T-helper 2 cell treated with Interferon-gamma antibody and Interleukin-4, amounts not matched to agents 5 μg/mL and 100 μg/mL, for 36 hours (primary cell): ENCODE results near the gene CDKN2AIPNL.
A peak's percentile ranks its signal among the peaks of the same experiment; 100 is the strongest.

Experiments used
- DNase-seq: peaks from one replicate; pipeline ENCODE4 v3.0.0; 2021; ENCODE audit warnings: low spot score
- H3K27ac Mint-ChIP-seq: one replicate; pipeline ENCODE4 v1.8.0; 2021; ENCODE audit warnings: mild to moderate bottlenecking, mixed read lengths
- H3K27me3 Mint-ChIP-seq: one replicate; pipeline ENCODE4 v1.8.0; 2021; ENCODE audit warnings: low read depth, mixed read lengths
- H3K36me3 Mint-ChIP-seq: one replicate; pipeline ENCODE4 v1.8.0; 2021; ENCODE audit warnings: low read depth, mixed read lengths
- H3K4me1 Mint-ChIP-seq: one replicate; pipeline ENCODE4 v1.8.0; 2021; ENCODE audit warnings: low read depth, mixed read lengths
- H3K4me3 Mint-ChIP-seq: one replicate; pipeline ENCODE4 v1.8.0; 2022; ENCODE audit warnings: mild to moderate bottlenecking, moderate library complexity, mixed read lengths
- H3K9me3 Mint-ChIP-seq: one replicate; pipeline ENCODE4 v1.8.0; 2021; ENCODE audit warnings: mixed read lengths

CDKN2AIPNL gene, protein sequence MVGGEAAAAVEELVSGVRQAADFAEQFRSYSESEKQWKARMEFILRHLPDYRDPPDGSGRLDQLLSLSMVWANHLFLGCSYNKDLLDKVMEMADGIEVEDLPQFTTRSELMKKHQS

DNA sequence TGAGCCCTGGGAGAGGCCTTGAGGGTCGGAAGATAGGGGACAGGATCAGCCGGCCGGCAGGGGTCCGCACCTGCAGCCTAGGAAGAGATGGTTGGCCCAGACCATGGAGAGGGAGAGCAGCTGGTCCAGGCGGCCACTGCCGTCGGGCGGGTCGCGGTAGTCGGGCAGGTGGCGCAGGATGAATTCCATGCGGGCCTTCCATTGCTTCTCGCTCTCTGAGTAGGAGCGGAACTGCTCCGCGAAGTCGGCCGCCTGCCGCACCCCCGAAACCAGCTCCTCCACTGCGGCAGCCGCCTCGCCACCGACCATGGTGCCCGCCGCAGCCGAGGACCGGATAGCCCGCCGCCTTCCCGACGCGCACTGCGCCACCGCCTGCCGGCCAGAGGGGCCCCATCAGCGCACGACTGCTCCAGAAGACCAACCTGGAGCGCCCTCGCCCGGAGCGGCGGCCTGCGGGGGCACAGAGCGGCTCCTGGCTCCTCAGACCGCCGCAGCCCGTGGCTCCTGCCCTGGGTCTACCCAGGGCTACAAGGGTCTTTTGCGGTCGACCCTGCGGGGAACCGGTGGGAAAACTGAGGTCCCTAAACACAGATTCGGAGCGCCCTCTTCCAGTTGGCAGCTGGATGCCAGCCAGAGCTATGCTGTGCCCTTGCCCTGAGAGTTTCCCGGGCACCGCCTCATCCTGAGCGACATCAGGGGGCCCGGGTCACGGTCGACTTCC, at the start of gene CDKN2AIPNL:
TSS of gene CDKN2AIPNL (minus strand) at position 336 of the 721 bp plus-strand sequence. CDS start at position 309, 27 bp downstream.
- Mint-ChIP-seq H3K4me3 (peak within 1 kb of the TSS; percentile 93), H3K27ac (peak within 1 kb of the TSS; percentile 89), H3K4me1 (peaks cover 22% of the 10 kb centered on the region), H3K27me3 (no peaks in the 10 kb centered on the region), H3K9me3 (no peaks in the 10 kb centered on the region), H3K36me3 (peaks cover 6% of the 10 kb centered on the region)
- peak; percentile 90 for DNase-seq

DNA sequence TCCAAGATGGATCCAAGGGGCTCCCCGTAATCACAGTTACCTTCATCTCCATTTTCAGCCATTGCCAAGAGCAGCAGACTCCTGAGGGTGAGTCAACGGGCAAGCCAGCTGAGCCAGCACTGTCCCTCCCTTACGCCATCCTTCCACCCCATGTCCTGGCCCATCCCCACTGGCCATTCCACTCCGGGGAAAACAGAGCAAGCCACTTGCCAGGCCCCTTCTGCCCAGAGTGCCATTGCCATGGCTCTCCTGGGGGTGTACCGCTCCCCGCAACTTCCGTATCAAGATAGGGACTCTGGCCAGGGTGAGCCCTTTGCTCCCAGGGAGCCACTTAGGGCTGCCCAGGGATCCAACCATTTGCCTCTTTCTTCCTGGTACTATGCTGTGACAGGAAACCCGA, 48.9 kb upstream of the CDKN2AIPNL start:
- H3K36me3 Mint-ChIP-seq = no peaks in the 10 kb centered on the region
- no peak for DNase-seq
- H3K27ac Mint-ChIP-seq = no peak overlapping the region
- H3K4me1 Mint-ChIP-seq = no peaks in the 10 kb centered on the region
- H3K27me3 Mint-ChIP-seq = peaks cover 7% of the 10 kb centered on the region
- H3K4me3 Mint-ChIP-seq = no peak overlapping the region
- no peaks in the 10 kb centered on the region for H3K9me3 Mint-ChIP-seq

DNA sequence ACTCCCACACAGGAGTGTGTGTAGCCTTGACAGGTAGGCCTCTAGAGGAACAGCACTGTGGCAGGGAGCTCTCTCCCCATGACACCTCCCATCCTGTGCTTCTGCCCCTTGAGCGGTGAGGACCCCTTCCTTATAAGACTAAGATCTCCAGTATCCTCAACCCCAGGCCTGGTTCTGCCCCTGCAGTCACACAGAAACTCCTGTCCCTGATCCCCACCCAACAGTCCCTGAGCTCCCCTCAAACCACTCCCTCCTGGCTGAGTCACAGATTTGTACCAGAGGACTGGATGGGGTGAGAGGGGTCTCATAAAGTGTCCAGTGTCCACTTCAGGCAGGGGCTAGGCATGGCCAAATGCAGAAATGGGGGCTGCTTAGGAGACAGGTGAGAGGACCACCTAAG, 47.8 kb upstream of the CDKN2AIPNL start:
- no peaks in the 10 kb centered on the region for H3K9me3 Mint-ChIP-seq
- H3K27me3 Mint-ChIP-seq = peaks cover 7% of the 10 kb centered on the region
- H3K36me3 Mint-ChIP-seq = no peaks in the 10 kb centered on the region
- H3K4me3 Mint-ChIP-seq = no peak overlapping the region
- no peak overlapping the region for H3K27ac Mint-ChIP-seq
- no peak for DNase-seq
- no peaks in the 10 kb centered on the region for H3K4me1 Mint-ChIP-seq

DNA sequence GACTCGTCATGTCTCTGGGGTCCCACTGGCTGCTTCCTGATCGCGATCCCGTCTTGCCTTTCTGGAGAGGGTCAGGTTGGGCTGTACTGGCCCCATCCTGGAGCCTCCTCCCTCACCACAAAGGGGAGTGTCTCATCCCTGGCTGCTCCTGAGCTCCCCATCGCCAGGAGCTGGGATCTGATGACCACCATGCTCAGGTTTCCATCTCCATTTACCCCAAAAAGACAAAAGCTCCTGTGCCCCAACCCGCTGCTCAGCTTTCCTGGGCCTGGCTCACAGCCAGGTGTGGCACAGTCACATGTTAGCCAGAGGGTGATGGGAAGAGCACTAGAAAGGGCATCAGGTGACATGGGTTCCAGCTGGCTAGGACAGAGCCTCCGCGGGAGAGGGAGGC, 47.3 kb upstream of the CDKN2AIPNL start:
- H3K27ac Mint-ChIP-seq = no peak overlapping the region
- H3K4me1 Mint-ChIP-seq = no peaks in the 10 kb centered on the region
- DNase-seq = no peak
- H3K27me3 Mint-ChIP-seq = peaks cover 7% of the 10 kb centered on the region
- H3K4me3 Mint-ChIP-seq = no peak overlapping the region
- H3K36me3 Mint-ChIP-seq = no peaks in the 10 kb centered on the region
- H3K9me3 Mint-ChIP-seq = no peaks in the 10 kb centered on the region

DNA sequence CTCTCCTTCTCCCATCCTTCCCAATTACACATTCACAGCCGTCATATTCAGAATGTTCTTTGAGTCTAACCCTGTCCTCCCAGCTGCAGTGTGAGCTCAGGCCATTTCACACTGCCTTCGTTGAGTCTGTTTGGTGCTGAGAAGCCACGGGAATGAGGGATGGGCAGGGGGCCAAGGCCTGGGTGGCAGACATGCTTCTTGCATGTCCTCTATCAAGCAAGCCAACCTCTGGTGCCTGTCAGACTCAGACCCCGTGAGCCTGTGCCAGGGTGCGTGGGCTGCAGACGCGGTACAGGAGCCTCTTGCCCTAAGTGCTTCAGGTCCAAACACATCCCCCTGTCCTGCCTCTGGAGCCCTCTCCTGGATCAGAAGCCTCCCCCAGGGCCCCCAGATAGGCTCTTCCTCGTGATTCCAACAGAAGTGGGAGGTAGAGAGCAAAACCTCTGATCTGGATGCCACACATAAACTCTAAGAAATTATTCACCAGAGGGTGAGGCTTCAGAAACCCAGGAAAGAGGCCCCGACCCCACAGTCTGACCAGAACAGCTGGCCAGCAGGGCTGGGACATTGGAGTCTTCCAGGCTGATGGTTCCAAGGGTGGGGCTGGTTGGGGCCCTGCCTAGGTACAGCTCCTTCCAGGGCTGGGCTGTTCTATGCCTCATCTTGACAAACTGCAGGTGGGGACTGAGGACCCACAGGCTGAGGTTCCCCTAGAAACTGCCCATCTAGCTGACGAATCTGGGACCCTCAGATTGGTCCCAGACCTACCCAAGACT, 46.7 kb upstream of the CDKN2AIPNL start:
- H3K27me3 Mint-ChIP-seq = peaks cover 8% of the 10 kb centered on the region
- no peaks in the 10 kb centered on the region for H3K4me1 Mint-ChIP-seq
- H3K4me3 Mint-ChIP-seq = no peak overlapping the region
- DNase-seq = no peak
- H3K27ac Mint-ChIP-seq = no peak overlapping the region
- H3K9me3 Mint-ChIP-seq = no peaks in the 10 kb centered on the region
- no peaks in the 10 kb centered on the region for H3K36me3 Mint-ChIP-seq

DNA sequence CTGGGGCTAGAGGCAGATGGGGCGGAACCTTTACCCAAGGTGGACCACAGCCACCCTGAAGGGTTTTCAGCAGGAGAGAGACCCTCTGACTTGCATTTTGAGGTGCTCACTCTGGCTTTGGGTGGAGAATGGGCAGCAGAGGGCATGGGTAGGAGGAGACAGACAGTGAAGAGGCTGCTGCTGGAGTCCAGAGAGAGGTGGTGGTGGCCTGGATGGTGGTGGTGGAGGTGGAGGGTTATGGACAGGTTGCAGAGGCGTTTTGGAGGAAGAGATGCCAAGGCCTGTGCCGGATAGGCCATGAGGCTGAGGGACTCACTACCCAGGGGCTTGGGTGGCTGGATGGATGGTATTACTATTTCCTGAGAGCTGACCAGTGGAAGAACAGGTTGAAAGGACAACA, 46.1 kb upstream of the CDKN2AIPNL start:
- peaks cover 12% of the 10 kb centered on the region for H3K27me3 Mint-ChIP-seq
- H3K4me3 Mint-ChIP-seq = no peak overlapping the region
- no peaks in the 10 kb centered on the region for H3K4me1 Mint-ChIP-seq
- H3K9me3 Mint-ChIP-seq = no peaks in the 10 kb centered on the region
- no peak for DNase-seq
- H3K27ac Mint-ChIP-seq = no peak overlapping the region
- no peaks in the 10 kb centered on the region for H3K36me3 Mint-ChIP-seq

DNA sequence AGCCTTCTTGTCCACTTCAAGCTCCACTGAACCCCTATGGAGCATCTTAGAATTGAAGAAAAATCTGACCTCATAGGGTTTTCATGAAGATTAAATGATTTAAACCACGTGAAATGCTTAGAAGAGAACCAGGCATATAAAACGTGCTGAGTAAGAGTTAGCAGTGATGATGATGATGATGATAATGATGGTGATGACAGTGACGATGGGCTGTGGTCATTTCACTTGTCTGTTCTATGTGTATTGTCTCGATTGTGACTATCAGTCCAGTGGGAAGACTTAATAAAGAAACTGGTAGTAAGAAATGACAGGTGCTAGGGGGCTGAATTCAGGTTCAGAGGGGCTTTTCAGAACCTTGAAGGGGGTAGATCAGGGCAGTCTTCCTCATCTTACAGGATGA, 45.1 kb upstream of the CDKN2AIPNL start:
- Mint-ChIP-seq H3K9me3 (no peaks in the 10 kb centered on the region), H3K4me1 (no peaks in the 10 kb centered on the region), H3K27ac (no peak overlapping the region), H3K4me3 (no peak overlapping the region), H3K27me3 (peaks cover 10% of the 10 kb centered on the region), H3K36me3 (no peaks in the 10 kb centered on the region)
- no peak for DNase-seq

DNA sequence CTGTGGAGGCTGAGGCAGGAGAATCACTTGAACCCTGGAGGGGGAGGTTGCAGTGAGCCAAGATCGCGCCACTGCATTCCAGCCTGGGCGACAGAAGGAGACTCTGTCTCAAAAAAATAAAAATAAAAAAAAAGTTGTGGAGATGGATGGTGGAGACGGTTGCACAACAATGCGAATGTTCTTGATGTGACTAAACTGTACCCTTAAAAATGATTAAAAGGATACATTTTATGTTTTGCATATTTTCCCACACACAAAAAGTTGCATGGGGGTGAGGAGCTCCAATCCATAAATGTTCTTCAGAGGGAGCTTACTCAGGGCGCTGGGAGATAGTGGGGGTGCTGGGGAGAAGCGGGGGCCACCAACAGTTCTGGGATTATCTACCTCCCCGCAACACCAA, 43.8 kb upstream of the CDKN2AIPNL start:
- no peak overlapping the region for H3K27ac Mint-ChIP-seq
- H3K36me3 Mint-ChIP-seq = no peaks in the 10 kb centered on the region
- no peak for DNase-seq
- no peaks in the 10 kb centered on the region for H3K9me3 Mint-ChIP-seq
- no peak overlapping the region for H3K4me3 Mint-ChIP-seq
- H3K27me3 Mint-ChIP-seq = peaks cover 7% of the 10 kb centered on the region
- H3K4me1 Mint-ChIP-seq = no peaks in the 10 kb centered on the region

DNA sequence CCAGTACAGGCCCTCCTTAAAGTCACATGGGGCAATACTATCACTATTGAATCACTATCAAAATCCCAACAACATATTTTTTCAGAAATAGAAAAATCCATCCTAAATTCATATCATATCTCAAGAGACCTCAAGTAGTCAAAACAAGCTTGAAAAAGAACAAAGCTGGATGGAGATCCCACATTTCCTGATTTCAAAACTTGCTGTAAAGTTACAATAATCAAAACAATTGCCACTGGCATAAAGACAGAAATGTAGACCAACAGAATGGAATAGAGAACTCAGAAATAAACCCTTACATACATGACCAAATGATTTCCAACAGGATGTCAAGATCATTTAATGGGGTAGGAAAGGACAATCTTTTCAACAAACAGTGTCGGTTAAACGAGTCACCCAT, 41.3 kb upstream of the CDKN2AIPNL start:
- H3K36me3 Mint-ChIP-seq = no peaks in the 10 kb centered on the region
- peaks cover 7% of the 10 kb centered on the region for H3K27me3 Mint-ChIP-seq
- no peak for DNase-seq
- H3K4me1 Mint-ChIP-seq = no peaks in the 10 kb centered on the region
- no peak overlapping the region for H3K4me3 Mint-ChIP-seq
- no peaks in the 10 kb centered on the region for H3K9me3 Mint-ChIP-seq
- no peak overlapping the region for H3K27ac Mint-ChIP-seq

DNA sequence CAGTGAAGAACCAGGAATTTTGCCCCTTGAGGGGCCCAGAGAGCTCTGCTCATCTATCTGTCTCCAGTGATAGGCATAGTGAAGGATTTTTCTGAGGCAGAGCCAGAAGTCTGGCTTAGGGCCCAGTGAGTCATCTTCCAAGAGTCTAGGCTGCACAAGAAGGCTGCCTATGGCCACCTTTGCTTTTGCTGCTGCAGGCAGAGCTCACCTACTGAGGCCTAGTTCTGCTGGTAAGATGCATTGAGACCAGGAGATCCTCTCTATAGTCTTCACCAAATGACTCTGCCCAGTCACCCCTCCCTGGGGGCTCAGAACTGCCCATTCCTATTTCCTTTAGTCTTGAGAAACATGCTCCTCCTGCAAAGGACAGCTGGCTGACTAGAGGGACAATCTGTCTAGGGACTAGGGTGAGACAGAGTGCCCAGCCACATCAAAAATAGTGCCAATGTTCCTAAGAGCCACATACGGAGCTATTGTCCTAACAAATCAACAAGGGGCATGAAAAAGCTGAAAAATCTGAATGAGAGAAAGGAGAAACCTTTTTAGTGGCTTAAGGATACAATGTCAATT, 40.3 kb upstream of the CDKN2AIPNL start:
- Mint-ChIP-seq H3K4me1 (no peaks in the 10 kb centered on the region), H3K36me3 (no peaks in the 10 kb centered on the region), H3K4me3 (no peak overlapping the region), H3K27ac (no peak overlapping the region), H3K27me3 (peaks cover 7% of the 10 kb centered on the region), H3K9me3 (no peaks in the 10 kb centered on the region)
- DNase-seq = no peak

DNA sequence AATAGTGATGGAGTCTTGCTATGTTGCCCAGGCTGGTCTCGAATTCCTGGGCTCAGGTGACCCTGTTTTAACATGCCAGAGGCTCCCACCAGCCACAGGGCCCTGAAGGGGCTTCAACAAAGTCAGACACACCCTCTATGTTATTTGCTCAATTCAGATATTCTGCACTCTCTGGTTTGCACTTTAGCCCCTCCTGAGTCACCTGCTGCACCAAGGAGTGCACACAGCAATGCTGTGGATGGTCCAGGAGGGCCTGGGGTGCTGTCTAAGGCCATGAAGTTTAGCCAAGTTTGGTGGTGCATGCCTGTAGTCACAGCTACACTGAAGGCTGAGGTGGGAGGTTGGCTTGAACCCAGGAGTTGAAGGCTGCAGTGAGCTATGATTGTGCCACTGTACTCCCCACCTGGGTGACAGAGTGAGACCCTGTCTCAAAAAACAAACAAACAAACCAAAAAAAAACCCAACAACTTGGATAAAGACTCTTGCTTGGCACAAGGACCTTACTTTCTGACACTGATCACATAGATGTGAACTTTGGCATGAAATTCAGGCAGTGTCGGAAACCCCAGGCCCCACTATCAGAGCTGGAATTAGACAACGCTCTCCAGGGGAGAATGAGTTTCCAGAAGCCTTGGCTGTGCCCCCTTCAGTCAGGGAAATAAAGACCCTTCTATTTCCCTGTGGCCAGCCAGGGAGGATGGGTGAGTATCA, 39.7 kb upstream of the CDKN2AIPNL start:
- H3K4me1 Mint-ChIP-seq = no peaks in the 10 kb centered on the region
- no peak overlapping the region for H3K4me3 Mint-ChIP-seq
- no peak overlapping the region for H3K27ac Mint-ChIP-seq

DNA sequence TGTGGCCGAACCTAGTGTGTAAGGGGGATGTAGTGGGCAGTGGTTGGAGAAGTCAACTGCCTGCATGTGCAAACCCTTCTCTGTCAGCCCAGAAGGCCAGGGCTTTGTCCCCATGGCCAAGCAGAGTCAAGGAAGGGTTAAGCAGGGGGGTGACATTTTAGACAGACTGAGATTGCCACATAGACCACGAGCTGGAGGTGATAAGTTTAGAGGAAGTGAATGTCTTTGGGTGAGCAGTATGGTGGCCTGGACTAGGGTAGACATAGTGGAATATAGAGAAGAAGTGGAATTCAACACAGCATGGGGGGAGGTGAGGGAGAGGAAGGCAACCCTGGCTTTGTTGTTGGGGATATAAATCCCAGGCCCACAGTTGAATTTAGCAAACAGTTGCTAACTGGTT, 38.7 kb upstream of the CDKN2AIPNL start:
- H3K36me3 Mint-ChIP-seq = no peaks in the 10 kb centered on the region
- peaks cover 5% of the 10 kb centered on the region for H3K27me3 Mint-ChIP-seq
- H3K4me1 Mint-ChIP-seq = no peaks in the 10 kb centered on the region
- DNase-seq = no peak
- H3K27ac Mint-ChIP-seq = no peak overlapping the region
- H3K4me3 Mint-ChIP-seq = no peak overlapping the region
- no peaks in the 10 kb centered on the region for H3K9me3 Mint-ChIP-seq

More for the DNA sequence above, 39.7 kb upstream of the CDKN2AIPNL start:
- H3K27me3 Mint-ChIP-seq = peaks cover 7% of the 10 kb centered on the region
- no peaks in the 10 kb centered on the region for H3K36me3 Mint-ChIP-seq
- no peaks in the 10 kb centered on the region for H3K9me3 Mint-ChIP-seq
- DNase-seq = no peak

DNA sequence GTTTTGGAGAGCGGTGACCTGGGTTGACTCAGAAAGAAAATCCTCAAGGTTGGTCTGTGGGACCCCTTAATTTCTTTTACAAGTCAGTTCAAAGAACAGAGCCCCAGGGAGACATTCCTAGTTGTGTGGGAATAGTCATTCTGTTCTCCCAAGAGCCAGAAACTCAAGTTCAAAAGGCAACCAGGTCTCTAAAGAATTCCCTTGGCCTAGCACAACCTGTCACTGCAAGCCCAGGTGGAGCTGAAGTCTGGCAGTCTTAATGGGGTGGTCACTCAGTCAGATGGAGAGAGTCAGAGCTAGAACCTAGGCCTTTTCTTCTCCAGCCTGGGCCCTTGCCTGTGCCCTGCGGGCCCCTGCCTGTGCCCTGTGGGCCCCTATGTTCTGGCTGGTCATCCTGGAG, 37.5 kb upstream of the CDKN2AIPNL start:
- H3K27me3 Mint-ChIP-seq = peaks cover 5% of the 10 kb centered on the region
- H3K36me3 Mint-ChIP-seq = no peaks in the 10 kb centered on the region
- no peaks in the 10 kb centered on the region for H3K4me1 Mint-ChIP-seq
- no peak for DNase-seq
- H3K4me3 Mint-ChIP-seq = no peak overlapping the region
- H3K9me3 Mint-ChIP-seq = no peaks in the 10 kb centered on the region
- no peak overlapping the region for H3K27ac Mint-ChIP-seq
